A549 (cell line): Measurements from ENCODE around the gene SLC2A1.
"Not testable (repeated sequence)": the region's sequence is repeated elsewhere in the genome, so short reads cannot be mapped to it uniquely, and the experiment has no call there.

Source experiments
- CHD2 ChIP-seq: fragments of 150-350 bp; IDR thresholded peaks from 2 replicates; pipeline ENCODE4 v1.6.1; 2014; ENCODE audit warnings: low read length; ENCODE audit not compliant: partially characterized antibody
- CTCF ChIP-seq: fragments of >200 bp; sonication (Bioruptor Twin); formaldehyde crosslinking; IDR thresholded peaks from 3 replicates; pipeline ENCODE4 v1.5.1; 2016
- FOXS1 ChIP-seq: fragments of 250-450 bp; sonication (Bioruptor Pico); IDR thresholded peaks from 2 replicates; pipeline ENCODE4 v1.5.0; 2020; ENCODE audit warnings: mild to moderate bottlenecking, moderate library complexity
- POLR2AphosphoS2 ChIP-seq: conservative IDR thresholded peaks from 2 replicates; pipeline ENCODE4 v1.6.1; 2012; ENCODE audit warnings: low read length, improper control_type of control experiment, inconsistent platforms

- TF ChIP-seq FOXS1 (CRISPR knock-in tag); POLR2AphosphoS2; CTCF; CHD2: not testable (repeated sequence)
Measured at GRCh38 chr1:42899960-42900359, 58.7 kb downstream of the SLC2A1 start.
